Measurements from ENCODE around the gene LONP2. TPM values are rescaled to one million over a fixed set of nuclear protein-coding genes. Genes with fewer than 3 reads are reported as not detected.
"Not testable (repeated sequence)": the region's sequence is repeated elsewhere in the genome, so short reads cannot be mapped to it uniquely, and the experiment has no call there.

LONP2 gene
- total RNA-seq, 4 donors from 2014 or later, result 28.2 to 88.9 (median 64.3) TPM

DNA sequence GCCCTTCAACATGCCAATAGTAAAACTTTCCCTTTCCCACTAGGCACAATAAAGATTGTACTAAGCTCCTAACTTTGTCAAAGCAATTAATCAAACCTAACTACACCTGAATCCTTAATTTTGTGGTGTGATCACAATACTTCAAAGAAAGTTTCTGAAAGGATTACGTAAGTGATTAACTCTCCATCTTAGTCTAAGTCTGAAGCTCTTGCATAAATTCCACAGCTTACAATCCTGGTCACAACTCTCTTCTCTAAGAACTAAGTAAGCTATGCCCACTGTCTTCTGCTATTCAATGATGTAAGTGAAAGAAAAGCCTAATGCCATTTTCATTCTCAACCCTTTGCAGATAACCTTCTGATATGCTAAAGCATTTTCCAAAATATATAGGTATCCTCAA, 125.7 kb downstream of the LONP2 start:
- DNase-seq, result no peak
- TF ChIP-seq CTCF (IDR thresholded peaks at IDR 0.05) (no peak), POLR2A (IDR thresholded peaks at IDR 0.05) (no peak)
- Histone ChIP-seq H3K27ac (no peak overlapping the region), H3K4me1 (peaks cover 0 to 22% of the 10 kb centered on the region in 2 donors), H3K36me3 (no peaks in the 10 kb centered on the region), H3K4me3 (no peak overlapping the region), H3K27me3 (no peaks in the 10 kb centered on the region), H3K9me3 (no peaks in the 10 kb centered on the region)
- intact Hi-C loops (cut with DNase I; ENCODE audit: low total_unique reads), result no loop called here

DNA sequence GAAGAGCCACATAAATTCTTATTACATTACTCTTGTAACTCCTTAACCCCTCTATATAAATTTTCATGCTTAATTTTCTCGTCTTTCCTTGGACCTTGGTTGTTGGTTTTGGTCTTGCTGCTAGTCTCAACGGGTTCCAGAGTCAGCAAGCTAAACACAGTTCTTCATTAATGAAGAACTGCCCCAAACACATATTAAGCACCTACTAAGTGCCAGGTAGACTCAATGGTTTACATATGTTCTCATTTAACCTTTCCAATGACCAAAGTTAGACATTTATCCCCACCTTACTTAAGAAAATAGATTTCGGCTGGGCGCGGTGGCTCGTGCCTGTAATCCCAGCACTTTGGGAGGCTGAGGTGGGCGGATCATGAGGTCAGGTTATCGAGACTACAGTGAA, 126.1 kb downstream of the LONP2 start:
- no peaks in the 10 kb centered on the region for H3K36me3 ChIP-seq

DNA sequence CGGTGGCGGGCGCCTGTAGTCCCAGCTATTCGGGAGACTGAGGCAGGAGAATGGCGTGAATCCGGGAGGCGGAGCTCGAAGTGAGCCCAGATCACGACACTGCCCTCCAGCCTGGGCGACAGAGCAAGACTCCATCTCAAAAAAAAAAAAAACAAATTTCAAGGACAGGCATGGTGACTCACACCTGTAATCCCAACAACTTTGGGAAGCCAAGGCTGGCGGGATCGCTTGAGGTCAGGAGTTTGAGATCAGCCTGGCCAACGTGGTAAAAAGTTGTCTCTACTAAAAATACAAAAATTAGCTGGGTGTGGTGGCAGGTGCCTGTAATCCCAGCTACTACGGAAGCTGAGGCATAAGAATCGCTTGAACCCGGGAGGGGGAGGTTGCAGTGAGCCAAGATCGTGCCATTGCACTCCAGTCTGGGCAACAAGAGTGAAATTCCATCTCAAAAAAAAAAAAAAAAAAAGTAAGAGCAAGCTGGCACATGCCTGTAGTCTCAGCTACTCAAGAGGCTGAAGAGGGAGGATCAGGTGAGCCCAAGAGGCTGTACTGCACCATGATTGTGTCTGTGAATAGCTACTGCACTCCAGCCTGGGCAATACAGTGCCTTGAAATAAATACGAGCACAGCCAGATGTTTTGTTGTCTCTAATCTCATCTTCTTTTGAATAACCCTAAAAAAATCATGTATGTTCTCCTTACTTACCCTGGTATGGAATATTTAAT, 126.7 kb downstream of the LONP2 start:
- DNase-seq; H3K4me3 ChIP-seq; H3K9me3 ChIP-seq; intact Hi-C loops (cut with DNase I; ENCODE audit: low total_unique reads); H3K27me3 ChIP-seq; H3K27ac ChIP-seq; H3K36me3 ChIP-seq: not testable (repeated sequence)
- H3K4me1 ChIP-seq, result peaks cover 0 to 25% of the 10 kb centered on the region in 2 donors

More for the DNA sequence above, 126.1 kb downstream of the LONP2 start:
- H3K27me3 ChIP-seq, result no peaks in the 10 kb centered on the region
- H3K9me3 ChIP-seq, result no peaks in the 10 kb centered on the region
- peaks cover 0 to 25% of the 10 kb centered on the region in 2 donors for H3K4me1 ChIP-seq
- no peak overlapping the region for H3K27ac ChIP-seq
- TF ChIP-seq POLR2A (IDR thresholded peaks at IDR 0.05) (no peak), CTCF (IDR thresholded peaks at IDR 0.05) (no peak)
- H3K4me3 ChIP-seq, result no peak overlapping the region
- no peak for DNase-seq
- intact Hi-C loops (cut with DNase I; ENCODE audit: low total_unique reads), result no loop called here

GRCh38 chr16:48371393-48371780, 127.3 kb downstream of the LONP2 start:
- intact Hi-C loops (cut with DNase I; ENCODE audit: low total_unique reads), result no loop called here
- no peak for DNase-seq
- H3K4me3 ChIP-seq, result no peak overlapping the region
- H3K27me3 ChIP-seq, result no peaks in the 10 kb centered on the region
- TF ChIP-seq POLR2A (IDR thresholded peaks at IDR 0.05) (no peak), CTCF (IDR thresholded peaks at IDR 0.05) (no peak)
- peaks cover 0 to 25% of the 10 kb centered on the region in 2 donors for H3K4me1 ChIP-seq
- H3K27ac ChIP-seq, result no peak overlapping the region
- H3K9me3 ChIP-seq, result no peaks in the 10 kb centered on the region
- no peaks in the 10 kb centered on the region for H3K36me3 ChIP-seq

DNA sequence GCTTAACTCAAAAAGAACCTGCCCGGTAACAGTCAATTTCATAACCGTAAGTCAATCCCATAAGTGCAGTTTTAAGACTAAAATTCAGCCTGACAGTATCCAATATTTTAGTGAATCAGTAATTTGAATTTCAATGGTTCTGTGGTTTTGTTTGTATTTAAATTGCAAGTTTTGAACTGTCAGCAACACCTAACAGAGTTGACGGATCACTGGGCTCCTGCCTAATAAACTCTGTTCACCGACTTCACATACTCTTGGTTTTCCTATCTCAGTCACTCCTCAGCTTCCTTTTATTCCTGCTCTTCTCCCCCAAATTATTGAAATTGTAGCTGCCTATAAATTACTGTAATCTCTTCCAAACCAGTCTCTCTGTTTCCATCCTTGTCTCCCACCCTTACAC, 128.6 kb downstream of the LONP2 start:
- Histone ChIP-seq H3K27me3 (no peaks in the 10 kb centered on the region), H3K9me3 (no peaks in the 10 kb centered on the region), H3K27ac (no peak overlapping the region), H3K36me3 (no peaks in the 10 kb centered on the region), H3K4me1 (peaks cover 0 to 21% of the 10 kb centered on the region in 2 donors), H3K4me3 (no peak overlapping the region)
- no peak for DNase-seq
- no peak for TF ChIP-seq POLR2A (IDR thresholded peaks at IDR 0.05)
- TF ChIP-seq CTCF (IDR thresholded peaks at IDR 0.05), result no peak
- intact Hi-C loops (cut with DNase I; ENCODE audit: low total_unique reads), result no loop called here
